HepG2 (cell line): ENCODE results near the gene NVL. TPM values are rescaled to one million over a fixed set of nuclear protein-coding genes. Genes with fewer than 3 reads are reported as not detected.

ENCODE experiments used
- ATAC-seq: fragments of 200-7000 bp; cut with Tn5 transposase; 3 replicates; pipeline ENCODE4 v1.9.1; 2020; ENCODE audit warnings: mild to moderate bottlenecking, moderate library complexity
- BruUV-seq: library from RNA; stranded (reverse); fragments of 400-500 nt; replicated peaks from 2 replicates; lab custom pipeline; 2021; lab: Mats Ljungman, UMichigan
- CTCF ChIA-PET: fragments of 300-600 bp; formaldehyde crosslinking; extraction: SDS; loops from one replicate; lab custom pipeline; 2021; ENCODE audit warnings: low total read pairs, inconsistent platforms, low intra/inter-chr PET ratio; lab: Yijun Ruan, JAX
- POLR2A ChIA-PET: fragments of 350-600 bp; sonication (Branson Sonifier 250); formaldehyde crosslinking; loops from one replicate; lab custom pipeline; 2020; ENCODE audit warnings: antibody characterized with exemption, inconsistent platforms; lab: Yijun Ruan, JAX
- DNase-seq: peaks from one replicate; pipeline ENCODE4 v3.0.0-alpha.2; 2015; ENCODE audit warnings: low spot score
- FAIRE-seq: peaks from 3 replicates; lab custom pipeline; 2011; peaks lifted over from hg19 to GRCh38; lab: Jason Lieb, UNC
- H2AFZ ChIP-seq: one replicate; pipeline ENCODE4 v1.6.1; 2011; ENCODE audit warnings: low read length, inconsistent platforms
- H3K27ac ChIP-seq: fragments of 300-600 bp; 3 replicates; pipeline ENCODE4 v1.8.0; 2011; ENCODE audit warnings: mixed run types, mild to moderate bottlenecking, mixed read lengths, low read length, inconsistent platforms; ENCODE audit not compliant: insufficient read depth; ENCODE audit errors: extremely low read length
- H3K27me3 ChIP-seq, 2 experiments: fragments of 200-600 bp in 1 of 2; 2 replicates in 1 of 2; 3 replicates in 1 of 2; pipeline versions ENCODE4 v1.6.0 to v1.8.0; 2011; ENCODE audit warnings: low read length in 2 of 2, mild to moderate bottlenecking in 2 of 2, moderate library complexity in 2 of 2, inconsistent platforms in 1 of 2; ENCODE audit not compliant: insufficient read depth in 2 of 2, control insufficient read depth in 1 of 2
- H3K36me3 ChIP-seq, 2 experiments: fragments of 200-600 bp in 1 of 2; replicated peaks in 1 of 2; 2 replicates in 1 of 2; 3 replicates in 1 of 2; pipeline versions ENCODE4 v1.5.1 to v1.8.0; 2011; ENCODE audit warnings: low read length in 2 of 2, inconsistent platforms in 1 of 2; ENCODE audit not compliant: insufficient read depth in 2 of 2, control insufficient read depth in 1 of 2
- H3K4me1 ChIP-seq: 2 replicates; pipeline ENCODE4 v1.5.1; 2012; ENCODE audit warnings: low read length, inconsistent platforms; ENCODE audit not compliant: insufficient read depth
- H3K4me2 ChIP-seq: 2 replicates; pipeline ENCODE4 v1.6.0; 2011; ENCODE audit warnings: low read depth, low read length, inconsistent platforms
- H3K4me3 ChIP-seq, 3 experiments: fragments of 200-600 bp in 1 of 3; sonication (generic), shearing (Covaris generic) in 1 of 3; replicated peaks in 1 of 3; 2 replicates each; pipeline ENCODE4 v1.5.1; 2011 to 2016; ENCODE audit warnings: low read length in 3 of 3, inconsistent platforms in 2 of 3, low read depth in 2 of 3, mild to moderate bottlenecking in 2 of 3, control low read depth in 1 of 3, mixed read lengths in 1 of 3; ENCODE audit not compliant: insufficient read depth in 1 of 3
- H3K79me2 ChIP-seq: one replicate; pipeline ENCODE4 v1.6.1; 2011; ENCODE audit warnings: low read length, inconsistent platforms; ENCODE audit not compliant: insufficient read depth
- H3K9ac ChIP-seq: 2 replicates; pipeline ENCODE4 v1.6.0; 2011; ENCODE audit warnings: mild to moderate bottlenecking, low read depth, low read length, inconsistent platforms; ENCODE audit not compliant: insufficient read depth
- H3K9me3 ChIP-seq: 2 replicates; pipeline ENCODE4 v1.5.1; 2012; ENCODE audit warnings: mild to moderate bottlenecking, low read length
- H4K20me1 ChIP-seq: 2 replicates; pipeline ENCODE4 v1.6.0; 2011; ENCODE audit warnings: inconsistent platforms, mild to moderate bottlenecking, low read length, moderate library complexity; ENCODE audit not compliant: insufficient read depth
- AKNA ChIP-seq: sonication (generic); formaldehyde crosslinking; IDR thresholded peaks from 2 replicates; pipeline ENCODE4 v1.4.0; 2020; ENCODE audit warnings: missing genetic modification reagents, borderline replicate concordance
- BHLHE40 ChIP-seq: IDR thresholded peaks from 2 replicates; pipeline ENCODE4 v1.6.1; 2011; ENCODE audit warnings: low read length, improper control_type of control experiment
- DPF2 ChIP-seq: sonication (generic); formaldehyde crosslinking; IDR thresholded peaks from 2 replicates; pipeline ENCODE4 v1.4.0; 2020; ENCODE audit warnings: mild to moderate bottlenecking, low read depth, missing genetic modification reagents, borderline replicate concordance
- JUNB ChIP-seq: sonication (generic); formaldehyde crosslinking; IDR thresholded peaks from 2 replicates; pipeline ENCODE4 v1.8.0; 2022; ENCODE audit warnings: missing genetic modification reagents, mild to moderate bottlenecking, borderline replicate concordance
- ZNF138 ChIP-seq: sonication (generic); formaldehyde crosslinking; IDR thresholded peaks from 2 replicates; pipeline ENCODE4 v1.5.0; 2020; ENCODE audit warnings: mild to moderate bottlenecking, low read depth, missing genetic modification reagents
- ZNF382 ChIP-seq: sonication (generic); formaldehyde crosslinking; IDR thresholded peaks from 2 replicates; pipeline ENCODE4 v1.5.0; 2020; ENCODE audit warnings: missing genetic modification reagents, mild to moderate bottlenecking, borderline replicate concordance
- ZNF549 ChIP-seq: sonication (generic); formaldehyde crosslinking; IDR thresholded peaks from 2 replicates; pipeline ENCODE4 v1.5.0; 2020; ENCODE audit warnings: missing genetic modification reagents
- ZNF619 ChIP-seq: sonication (generic); formaldehyde crosslinking; IDR thresholded peaks from 2 replicates; pipeline ENCODE4 v1.4.0; 2020; ENCODE audit warnings: mild to moderate bottlenecking, missing genetic modification reagents
- ZNF75D ChIP-seq: sonication (generic); formaldehyde crosslinking; IDR thresholded peaks from 2 replicates; pipeline ENCODE4 v1.8.1; 2023; ENCODE audit warnings: missing genetic modification reagents, mild to moderate bottlenecking, borderline replicate concordance
- WGBS: methylation state at CpG from one replicate; pipeline ENCODE4 v1.1.6; 2017; ENCODE audit warnings: low lambda C conversion rate; 5-methylcytosine and 5-hydroxymethylcytosine counted together
- in situ Hi-C: cut with HindIII; loops from 2 replicates; pipeline ENCODE4 v1.10.0; 2017; ENCODE audit warnings: low pct_unique_long_range_greater_than_20kb; ENCODE audit not compliant: extremely low pct_ligation_motif_present
- intact Hi-C: fragments of 100-400 bp; cut with micrococcal nuclease; formaldehyde crosslinking; loops from one replicate; pipeline ENCODE4 v1.10.0; 2022; ENCODE audit not compliant: unreplicated experiment
- polyA plus RNA-seq, 8 experiments: library from polyadenylated mRNA; depleted of rRNA in 3 of 8; stranded (reverse) in 7 of 8; unstranded in 1 of 8; fragments of >200 nt; fragmentation: Illumina TruSeq in 4 of 8; extraction: Trizol in 4 of 8; gene quantifications; 2 replicates each; pipeline versions ENCODE4 v1.2.1 to v1.2.3, GENCODE V29; 2011 to 2016; ENCODE audit warnings: low read depth in 4 of 8, missing spikeins in 1 of 8, mixed read lengths in 1 of 8; ENCODE audit not compliant: insufficient read depth in 1 of 8
- total RNA-seq, 5 experiments: library from RNA; depleted of rRNA; stranded (reverse); fragments of >200 nt; fragmentation: Illumina TruSeq; extraction: Trizol; gene quantifications; 2 replicates each; pipeline ENCODE4 v1.2.3, GENCODE V29; 2016; ENCODE audit warnings: low read depth in 1 of 5
- TF ChIP-seq, protein P1 (sequence below): sonication (generic); formaldehyde crosslinking; IDR thresholded peaks from 2 replicates; pipeline ENCODE4 v1.5.0; 2020; ENCODE audit warnings: missing genetic modification reagents

NVL gene
- total and polyA plus RNA-seq, 2 of the 13 experiments (the other 11 are each of a cell fraction or from before 2014, with no cell fraction given), result 8.3 to 21.0 TPM

GRCh38 chr1:224235813-224236493, 94.0 kb downstream of the NVL start:
- Histone ChIP-seq H4K20me1 (no peaks in the 10 kb centered on the region), H3K79me2 (no peaks in the 10 kb centered on the region)
- BruUV-seq, result no TSS peak
- intact Hi-C loops (no loop called here), in situ Hi-C loops (no loop called here)
- ATAC-seq, result no peak
- no peak for TF ChIP-seq DPF2 (CRISPR knock-in tag)
- no peak for TF ChIP-seq JUNB
- no peak for TF ChIP-seq ZNF138 (CRISPR knock-in tag)
- no peak for TF ChIP-seq AKNA (CRISPR knock-in tag)
- TF ChIP-seq ZNF549, result no peak
- TF ChIP-seq ZNF382 (CRISPR knock-in tag), result no peak
- no peak for TF ChIP-seq ZNF619
- TF ChIP-seq, protein P1, sequence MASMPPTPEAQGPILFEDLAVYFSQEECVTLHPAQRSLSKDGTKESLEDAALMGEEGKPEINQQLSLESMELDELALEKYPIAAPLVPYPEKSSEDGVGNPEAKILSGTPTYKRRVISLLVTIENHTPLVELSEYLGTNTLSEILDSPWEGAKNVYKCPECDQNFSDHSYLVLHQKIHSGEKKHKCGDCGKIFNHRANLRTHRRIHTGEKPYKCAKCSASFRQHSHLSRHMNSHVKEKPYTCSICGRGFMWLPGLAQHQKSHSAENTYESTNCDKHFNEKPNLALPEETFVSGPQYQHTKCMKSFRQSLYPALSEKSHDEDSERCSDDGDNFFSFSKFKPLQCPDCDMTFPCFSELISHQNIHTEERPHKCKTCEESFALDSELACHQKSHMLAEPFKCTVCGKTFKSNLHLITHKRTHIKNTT (CRISPR knock-in tag), result no peak
- no peak for TF ChIP-seq ZNF75D (CRISPR knock-in tag)
- no peak for TF ChIP-seq BHLHE40
- TF ChIP-seq, all 625 proteins: peak for 0
- Histone ChIP-seq H3K4me2 (no peak overlapping the region), H3K27me3 (no peaks in the 10 kb centered on the region), H3K9me3 (no peaks in the 10 kb centered on the region), H3K4me3 (no peak overlapping the region), H3K27ac (no peak overlapping the region), H3K4me1 (no peaks in the 10 kb centered on the region), H3K9ac (no peak overlapping the region), H2AFZ (no peak overlapping the region), H3K36me3 (peaks cover 5 to 22% of the 10 kb centered on the region in 2 experiments; a peak in 4 of 5 replicates)
- ChIA-PET CTCF (no interaction called here), POLR2A (no interaction called here)
- FAIRE-seq, result no peak
- 100% methylated on average over 2 of the region's 2 CpGs for WGBS
- no peak for DNase-seq
